Esophagus muscularis mucosa (tissue), 3 donors: ENCODE measurements around the gene PHYHIPL.

Experiments used
- POLR2A ChIP-seq: fragments of 450-650 bp; IDR thresholded peaks from one replicate; pipeline ENCODE4 v1.6.1; 2017; ENCODE audit warnings: antibody characterized with exemption, moderate library complexity, mild to moderate bottlenecking, low read depth
- POLR2AphosphoS5 ChIP-seq, 2 donors: sonication (generic); formaldehyde crosslinking; IDR thresholded peaks; one replicate each; pipeline ENCODE4 v1.6.1; 2017; ENCODE audit warnings: antibody characterized with exemption in 2 of 2
- TF ChIP-seq, protein P1 (sequence below), 3 experiments: fragments of 200-600 bp in 2 of 3; fragments of 450-650 bp in 1 of 3; sonication (generic) in 2 of 3; IDR thresholded peaks; one replicate each; pipeline ENCODE4 v1.5.1; 2017 to 2019; ENCODE audit warnings: antibody characterized with exemption in 3 of 3, mild to moderate bottlenecking in 2 of 3, moderate library complexity in 1 of 3

GRCh38 chr10:59176241-59177030 is at the start of gene PHYHIPL:
- TF ChIP-seq POLR2A: no peak
- TF ChIP-seq POLR2AphosphoS5 (IDR thresholded peaks at IDR 0.05): no peak
- TF ChIP-seq, protein P1, sequence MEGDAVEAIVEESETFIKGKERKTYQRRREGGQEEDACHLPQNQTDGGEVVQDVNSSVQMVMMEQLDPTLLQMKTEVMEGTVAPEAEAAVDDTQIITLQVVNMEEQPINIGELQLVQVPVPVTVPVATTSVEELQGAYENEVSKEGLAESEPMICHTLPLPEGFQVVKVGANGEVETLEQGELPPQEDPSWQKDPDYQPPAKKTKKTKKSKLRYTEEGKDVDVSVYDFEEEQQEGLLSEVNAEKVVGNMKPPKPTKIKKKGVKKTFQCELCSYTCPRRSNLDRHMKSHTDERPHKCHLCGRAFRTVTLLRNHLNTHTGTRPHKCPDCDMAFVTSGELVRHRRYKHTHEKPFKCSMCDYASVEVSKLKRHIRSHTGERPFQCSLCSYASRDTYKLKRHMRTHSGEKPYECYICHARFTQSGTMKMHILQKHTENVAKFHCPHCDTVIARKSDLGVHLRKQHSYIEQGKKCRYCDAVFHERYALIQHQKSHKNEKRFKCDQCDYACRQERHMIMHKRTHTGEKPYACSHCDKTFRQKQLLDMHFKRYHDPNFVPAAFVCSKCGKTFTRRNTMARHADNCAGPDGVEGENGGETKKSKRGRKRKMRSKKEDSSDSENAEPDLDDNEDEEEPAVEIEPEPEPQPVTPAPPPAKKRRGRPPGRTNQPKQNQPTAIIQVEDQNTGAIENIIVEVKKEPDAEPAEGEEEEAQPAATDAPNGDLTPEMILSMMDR (IDR thresholded peaks at IDR 0.05): no peak
